Measurements from ENCODE around the gene TCERG1L.

The TCERG1L gene

GRCh38 chr10:131092386-131092785 lies 219.1 kb downstream of the TCERG1L start:
- no peak overlapping the region for H3K4ac ChIP-seq (ENCODE audit: low read length)
- peaks cover 0 to 3% of the 10 kb centered on the region in 2 donors for H3K4me1 ChIP-seq (ENCODE audit: control insufficient read depth in 2 of 2, insufficient read depth in 1 of 2, low read depth in 1 of 2, low read length in 2 of 2)
- no peaks in the 10 kb centered on the region for H3K79me1 ChIP-seq (ENCODE audit: low read depth, low read length)
- H2BK15ac ChIP-seq (ENCODE audit: low read length) = no peak overlapping the region
- no peak overlapping the region for H2BK12ac ChIP-seq (ENCODE audit: low read length)
- no peak overlapping the region for H4K91ac ChIP-seq (ENCODE audit: low read depth, low read length, poor library complexity)
- no peaks in the 10 kb centered on the region for H3K36me3 ChIP-seq (replicated peaks in 1 of 2; ENCODE audit: control insufficient read depth in 2 of 2, insufficient read depth in 2 of 2, low read length in 2 of 2)
- no peak overlapping the region for H3K23ac ChIP-seq (ENCODE audit: low read depth, low read length, poor library complexity)
- H2AK5ac ChIP-seq (ENCODE audit: low read depth, low read length) = no peak overlapping the region
- no peak overlapping the region for H2BK120ac ChIP-seq (ENCODE audit: low read depth, low read length)
- no peak overlapping the region for H4K8ac ChIP-seq (ENCODE audit: low read depth, low read length)
- H3K27ac ChIP-seq (replicated peaks; ENCODE audit: low read length) = no peak overlapping the region
- no peaks in the 10 kb centered on the region for H3K27me3 ChIP-seq (ENCODE audit: control insufficient read depth in 3 of 3, insufficient read depth in 3 of 3, low read depth in 1 of 3, low read length in 3 of 3)
- no peak overlapping the region for H3K4me3 ChIP-seq (ENCODE audit: low read length in 2 of 2)
- H3K18ac ChIP-seq (ENCODE audit: low read length) = no peak overlapping the region
- no CpG with 5 or more reads among the region's 12 CpGs for WGBS, 2 donors (ENCODE audit: extremely low coverage in 2 of 2, insufficient read length in 2 of 2, insufficient replicate concordance in 1 of 2)
- no peak for DNase-seq (ENCODE audit: low spot score)
- no peak overlapping the region for H3K14ac ChIP-seq (ENCODE audit: low read length)
- no peaks in the 10 kb centered on the region for H3K9me3 ChIP-seq (replicated peaks in 1 of 2; ENCODE audit: control insufficient read depth in 2 of 2, insufficient read depth in 1 of 2, low read depth in 1 of 2, low read length in 2 of 2)
- no peak overlapping the region for H2BK5ac ChIP-seq (ENCODE audit: low read length)
- no peak overlapping the region for H3K4me2 ChIP-seq (ENCODE audit: insufficient read depth, low read length, poor library complexity, severe bottlenecking)
- H3K9ac ChIP-seq (ENCODE audit: low read depth, low read length, poor library complexity) = no peak overlapping the region
- H2AFZ ChIP-seq (ENCODE audit: low read length) = no peak overlapping the region

GRCh38 chr10:131091682-131092081 lies 219.8 kb downstream of the TCERG1L start:
- Histone ChIP-seq H4K8ac (ENCODE audit: low read depth, low read length) (no peak overlapping the region), H3K14ac (ENCODE audit: low read length) (no peak overlapping the region), H3K18ac (ENCODE audit: low read length) (no peak overlapping the region), H2AK5ac (ENCODE audit: low read depth, low read length) (no peak overlapping the region), H3K4me2 (ENCODE audit: insufficient read depth, low read length, poor library complexity, severe bottlenecking) (no peak overlapping the region), H3K36me3 (replicated peaks in 1 of 2; ENCODE audit: control insufficient read depth in 2 of 2, insufficient read depth in 2 of 2, low read length in 2 of 2) (no peaks in the 10 kb centered on the region), H3K9me3 (replicated peaks in 1 of 2; ENCODE audit: control insufficient read depth in 2 of 2, insufficient read depth in 1 of 2, low read depth in 1 of 2, low read length in 2 of 2) (no peaks in the 10 kb centered on the region), H3K27ac (replicated peaks; ENCODE audit: low read length) (no peak overlapping the region), H2BK15ac (ENCODE audit: low read length) (peak overlapping the region; percentile 20), H3K79me1 (ENCODE audit: low read depth, low read length) (no peaks in the 10 kb centered on the region), H2AFZ (ENCODE audit: low read length) (no peak overlapping the region), H3K9ac (ENCODE audit: low read depth, low read length, poor library complexity) (no peak overlapping the region), H3K4ac (ENCODE audit: low read length) (no peak overlapping the region), H3K27me3 (ENCODE audit: control insufficient read depth in 3 of 3, insufficient read depth in 3 of 3, low read depth in 1 of 3, low read length in 3 of 3) (no peaks in the 10 kb centered on the region), H3K4me3 (ENCODE audit: low read length in 2 of 2) (no peak overlapping the region), H2BK120ac (ENCODE audit: low read depth, low read length) (no peak overlapping the region), H3K4me1 (ENCODE audit: control insufficient read depth in 2 of 2, insufficient read depth in 1 of 2, low read depth in 1 of 2, low read length in 2 of 2) (peaks cover 0 to 3% of the 10 kb centered on the region in 2 donors), H4K91ac (ENCODE audit: low read depth, low read length, poor library complexity) (no peak overlapping the region), H3K23ac (ENCODE audit: low read depth, low read length, poor library complexity) (no peak overlapping the region), H2BK5ac (ENCODE audit: low read length) (no peak overlapping the region), H2BK12ac (ENCODE audit: low read length) (no peak overlapping the region)
- DNase-seq (ENCODE audit: low spot score) = no peak
- no CpG with 5 or more reads among the region's 11 CpGs for WGBS, 2 donors (ENCODE audit: extremely low coverage in 2 of 2, insufficient read length in 2 of 2, insufficient replicate concordance in 1 of 2)

GRCh38 chr10:131090761-131091661 lies 220.5 kb downstream of the TCERG1L start:
- WGBS, 2 donors (ENCODE audit: extremely low coverage in 2 of 2, insufficient read length in 2 of 2, insufficient replicate concordance in 1 of 2) = no CpG with 5 or more reads among the region's 17 CpGs
- peaks cover 0 to 3% of the 10 kb centered on the region in 2 donors for H3K4me1 ChIP-seq (ENCODE audit: control insufficient read depth in 2 of 2, insufficient read depth in 1 of 2, low read depth in 1 of 2, low read length in 2 of 2)

GRCh38 chr10:131089861-131090260 lies 221.7 kb downstream of the TCERG1L start:
- no peak overlapping the region for H4K91ac ChIP-seq (ENCODE audit: low read depth, low read length, poor library complexity)
- peak overlapping the region; percentile 3 for H2AK5ac ChIP-seq (ENCODE audit: low read depth, low read length)
- H2BK5ac ChIP-seq (ENCODE audit: low read length) = no peak overlapping the region
- no peak overlapping the region for H3K23ac ChIP-seq (ENCODE audit: low read depth, low read length, poor library complexity)
- no peak overlapping the region for H3K4ac ChIP-seq (ENCODE audit: low read length)
- H3K9me3 ChIP-seq (replicated peaks in 1 of 2; ENCODE audit: control insufficient read depth in 2 of 2, insufficient read depth in 1 of 2, low read depth in 1 of 2, low read length in 2 of 2) = no peaks in the 10 kb centered on the region
- H3K79me1 ChIP-seq (ENCODE audit: low read depth, low read length) = no peaks in the 10 kb centered on the region
- no peak overlapping the region for H2BK120ac ChIP-seq (ENCODE audit: low read depth, low read length)
- no peak overlapping the region for H3K9ac ChIP-seq (ENCODE audit: low read depth, low read length, poor library complexity)
- H3K27ac ChIP-seq (replicated peaks; ENCODE audit: low read length) = no peak overlapping the region
- DNase-seq (ENCODE audit: low spot score) = no peak
- no peak overlapping the region for H2BK12ac ChIP-seq (ENCODE audit: low read length)
- no peak overlapping the region for H2AFZ ChIP-seq (ENCODE audit: low read length)
- H3K14ac ChIP-seq (ENCODE audit: low read length) = no peak overlapping the region
- no peak overlapping the region for H3K18ac ChIP-seq (ENCODE audit: low read length)
- no peak overlapping the region for H3K4me2 ChIP-seq (ENCODE audit: insufficient read depth, low read length, poor library complexity, severe bottlenecking)
- no peak overlapping the region for H2BK15ac ChIP-seq (ENCODE audit: low read length)
- H3K4me1 ChIP-seq (ENCODE audit: control insufficient read depth in 2 of 2, insufficient read depth in 1 of 2, low read depth in 1 of 2, low read length in 2 of 2) = peaks cover 0 to 3% of the 10 kb centered on the region in 2 donors
- whole genome bisulfite sequencing, 2 donors (ENCODE audit: extremely low coverage in 2 of 2, insufficient read length in 2 of 2, insufficient replicate concordance in 1 of 2) = no CpG with 5 or more reads among the region's 14 CpGs
- no peaks in the 10 kb centered on the region for H3K27me3 ChIP-seq (ENCODE audit: control insufficient read depth in 3 of 3, insufficient read depth in 3 of 3, low read depth in 1 of 3, low read length in 3 of 3)
- H3K4me3 ChIP-seq (ENCODE audit: low read length in 2 of 2) = no peak overlapping the region
- H3K36me3 ChIP-seq (replicated peaks in 1 of 2; ENCODE audit: control insufficient read depth in 2 of 2, insufficient read depth in 2 of 2, low read length in 2 of 2) = no peaks in the 10 kb centered on the region
- H4K8ac ChIP-seq (ENCODE audit: low read depth, low read length) = no peak overlapping the region

More at GRCh38 chr10:131090761-131091661, 220.5 kb downstream of the TCERG1L start:
- Histone ChIP-seq H4K91ac (ENCODE audit: low read depth, low read length, poor library complexity) (no peak overlapping the region), H3K4ac (ENCODE audit: low read length) (no peak overlapping the region), H2BK5ac (ENCODE audit: low read length) (peak overlapping the region; percentile 57), H3K27ac (replicated peaks; ENCODE audit: low read length) (no peak overlapping the region), H3K27me3 (ENCODE audit: control insufficient read depth in 3 of 3, insufficient read depth in 3 of 3, low read depth in 1 of 3, low read length in 3 of 3) (no peaks in the 10 kb centered on the region), H3K9me3 (replicated peaks in 1 of 2; ENCODE audit: control insufficient read depth in 2 of 2, insufficient read depth in 1 of 2, low read depth in 1 of 2, low read length in 2 of 2) (no peaks in the 10 kb centered on the region), H3K4me2 (ENCODE audit: insufficient read depth, low read length, poor library complexity, severe bottlenecking) (no peak overlapping the region), H4K8ac (ENCODE audit: low read depth, low read length) (no peak overlapping the region), H2AFZ (ENCODE audit: low read length) (no peak overlapping the region), H2BK15ac (ENCODE audit: low read length) (peak overlapping the region; percentile 20), H2BK12ac (ENCODE audit: low read length) (no peak overlapping the region), H2BK120ac (ENCODE audit: low read depth, low read length) (no peak overlapping the region), H3K79me1 (ENCODE audit: low read depth, low read length) (no peaks in the 10 kb centered on the region), H3K4me3 (ENCODE audit: low read length in 2 of 2) (no peak overlapping the region), H3K14ac (ENCODE audit: low read length) (no peak overlapping the region), H3K23ac (ENCODE audit: low read depth, low read length, poor library complexity) (peak overlapping the region; percentile 34), H3K9ac (ENCODE audit: low read depth, low read length, poor library complexity) (no peak overlapping the region), H2AK5ac (ENCODE audit: low read depth, low read length) (peak overlapping the region; percentile 71), H3K18ac (ENCODE audit: low read length) (peak overlapping the region; percentile 70), H3K36me3 (replicated peaks in 1 of 2; ENCODE audit: control insufficient read depth in 2 of 2, insufficient read depth in 2 of 2, low read length in 2 of 2) (no peaks in the 10 kb centered on the region)
- no peak for DNase-seq (ENCODE audit: low spot score)

Measured in neuronal stem cell (in vitro differentiated cells).